Adrenal gland (tissue), 5 donors: ENCODE data around the gene ZNF783.

ENCODE experiments used
- POLR2A ChIP-seq, 2 donors: fragments of 450-650 bp; IDR thresholded peaks; one replicate each; pipeline ENCODE4 v1.6.1; 2017; ENCODE audit warnings: antibody characterized with exemption in 2 of 2, mild to moderate bottlenecking in 2 of 2, moderate library complexity in 1 of 2
- TF ChIP-seq, protein P1 (sequence below), 6 experiments: fragments of 450-650 bp in 4 of 6; fragments of 200-600 bp in 2 of 6; sonication (generic) in 1 of 6; IDR thresholded peaks; 1 replicate in 5 of 6; 2 replicates in 1 of 6; pipeline versions ENCODE4 v1.5.1 to v1.8.0; 2016 to 2021; ENCODE audit warnings: antibody characterized with exemption in 6 of 6, mild to moderate bottlenecking in 2 of 6, moderate library complexity in 1 of 6
- donor health status: DM: no; HTN: no; CAD: no.

DNA sequence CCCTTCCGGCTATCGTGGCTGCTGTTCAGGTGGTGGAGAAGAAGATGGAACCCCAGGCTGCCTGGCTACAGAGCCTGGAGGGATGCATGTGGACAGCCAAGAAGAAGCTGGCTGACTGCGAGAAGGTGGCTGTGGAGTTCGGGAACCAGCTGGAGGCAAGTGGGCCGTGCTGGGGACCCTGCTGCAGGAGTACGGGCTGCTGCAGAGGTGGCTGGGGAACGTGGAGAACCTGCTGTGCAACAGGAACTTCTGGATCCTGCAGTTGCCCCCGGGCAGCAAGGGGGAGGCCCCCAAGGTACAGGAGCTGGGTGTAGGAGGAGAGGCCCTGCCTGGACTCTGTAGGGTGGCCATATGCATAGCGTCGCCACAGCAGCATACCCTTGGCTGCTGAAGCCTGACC lies 25.6 kb downstream of the ZNF783 start:
- no peak for TF ChIP-seq POLR2A (IDR thresholded peaks at IDR 0.05)
- TF ChIP-seq, protein P1, sequence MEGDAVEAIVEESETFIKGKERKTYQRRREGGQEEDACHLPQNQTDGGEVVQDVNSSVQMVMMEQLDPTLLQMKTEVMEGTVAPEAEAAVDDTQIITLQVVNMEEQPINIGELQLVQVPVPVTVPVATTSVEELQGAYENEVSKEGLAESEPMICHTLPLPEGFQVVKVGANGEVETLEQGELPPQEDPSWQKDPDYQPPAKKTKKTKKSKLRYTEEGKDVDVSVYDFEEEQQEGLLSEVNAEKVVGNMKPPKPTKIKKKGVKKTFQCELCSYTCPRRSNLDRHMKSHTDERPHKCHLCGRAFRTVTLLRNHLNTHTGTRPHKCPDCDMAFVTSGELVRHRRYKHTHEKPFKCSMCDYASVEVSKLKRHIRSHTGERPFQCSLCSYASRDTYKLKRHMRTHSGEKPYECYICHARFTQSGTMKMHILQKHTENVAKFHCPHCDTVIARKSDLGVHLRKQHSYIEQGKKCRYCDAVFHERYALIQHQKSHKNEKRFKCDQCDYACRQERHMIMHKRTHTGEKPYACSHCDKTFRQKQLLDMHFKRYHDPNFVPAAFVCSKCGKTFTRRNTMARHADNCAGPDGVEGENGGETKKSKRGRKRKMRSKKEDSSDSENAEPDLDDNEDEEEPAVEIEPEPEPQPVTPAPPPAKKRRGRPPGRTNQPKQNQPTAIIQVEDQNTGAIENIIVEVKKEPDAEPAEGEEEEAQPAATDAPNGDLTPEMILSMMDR (IDR thresholded peaks at IDR 0.05) = no peak
